Stimulated activated CD8-positive, alpha-beta memory T cell treated with anti-CD3 and anti-CD28 coated beads, Interleukin-12 subunit alpha, Interleukin-12 subunit beta, amount 100 ng/mL, for 4 hours (primary cell): Measurements from ENCODE around the gene GJC1.

Source experiments
- DNase-seq: peaks from one replicate; pipeline ENCODE4 v3.0.0-alpha.2; 2020; ENCODE audit warnings: low read depth

Gene GJC1

GRCh38 chr17:44776628-44777393 lies 53.3 kb downstream of the GJC1 start:
- no peak for DNase-seq

DNA sequence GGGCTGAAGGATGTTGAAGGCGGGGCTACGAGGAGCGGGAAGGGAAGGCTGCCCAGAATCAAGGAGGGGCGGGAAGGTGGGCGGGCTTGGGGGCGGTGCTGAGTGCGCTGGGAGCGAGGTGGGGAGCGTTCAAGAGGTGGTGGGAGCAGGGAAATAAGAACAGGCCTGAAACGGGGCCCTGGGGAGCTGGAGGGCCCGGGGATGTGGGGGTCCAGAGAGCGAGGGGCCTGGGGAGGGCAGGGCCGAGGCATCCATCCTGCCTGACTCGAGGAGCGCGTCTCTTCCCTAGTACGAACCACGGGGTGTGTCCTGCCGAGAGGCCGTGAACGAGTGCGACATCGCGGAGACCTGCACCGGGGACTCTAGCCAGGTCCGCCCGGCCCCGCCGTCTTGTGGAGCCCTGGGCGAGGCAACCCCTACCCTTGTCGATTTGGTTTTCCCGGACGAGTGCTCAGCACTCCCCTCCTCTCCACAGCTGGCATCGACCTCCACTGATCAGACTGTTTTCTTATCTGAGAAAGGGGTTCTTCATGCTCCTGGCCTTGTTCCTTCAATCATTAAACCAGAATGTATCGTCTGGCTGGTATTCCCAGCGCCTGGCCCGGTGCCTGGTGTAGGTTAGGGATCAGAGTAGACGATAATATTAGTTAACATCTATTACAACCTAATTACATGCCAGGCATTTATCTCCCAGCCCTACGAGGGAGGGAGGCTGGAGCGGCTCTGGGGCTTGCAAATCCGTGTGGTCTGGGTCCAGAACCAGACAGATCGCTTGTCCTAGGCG lies 54.1 kb downstream of the GJC1 start:
- DNase-seq: no peak

GRCh38 chr17:44775136-44775837 lies 54.8 kb downstream of the GJC1 start:
- peak; percentile 94 for DNase-seq

- peak; percentile 70 for DNase-seq
Observed at GRCh38 chr17:44774271-44775135, 55.6 kb downstream of the GJC1 start.

DNA sequence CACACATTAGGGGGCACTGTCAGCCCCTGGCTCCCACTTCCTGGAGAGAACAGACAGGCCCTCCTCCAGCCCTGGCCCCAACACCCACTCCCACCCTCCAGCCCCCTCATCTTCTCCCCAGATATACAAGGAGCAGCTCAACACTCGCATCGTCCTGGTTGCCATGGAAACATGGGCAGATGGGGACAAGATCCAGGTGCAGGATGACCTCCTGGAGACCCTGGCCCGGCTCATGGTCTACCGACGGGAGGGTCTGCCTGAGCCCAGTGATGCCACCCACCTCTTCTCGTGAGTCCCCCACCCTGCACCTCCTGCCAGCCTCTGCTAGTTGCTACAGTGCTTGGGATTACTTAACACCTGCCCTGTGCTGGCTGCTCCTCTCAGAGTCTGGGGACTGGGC lies 56.9 kb downstream of the GJC1 start:
- DNase-seq: no peak

DNA sequence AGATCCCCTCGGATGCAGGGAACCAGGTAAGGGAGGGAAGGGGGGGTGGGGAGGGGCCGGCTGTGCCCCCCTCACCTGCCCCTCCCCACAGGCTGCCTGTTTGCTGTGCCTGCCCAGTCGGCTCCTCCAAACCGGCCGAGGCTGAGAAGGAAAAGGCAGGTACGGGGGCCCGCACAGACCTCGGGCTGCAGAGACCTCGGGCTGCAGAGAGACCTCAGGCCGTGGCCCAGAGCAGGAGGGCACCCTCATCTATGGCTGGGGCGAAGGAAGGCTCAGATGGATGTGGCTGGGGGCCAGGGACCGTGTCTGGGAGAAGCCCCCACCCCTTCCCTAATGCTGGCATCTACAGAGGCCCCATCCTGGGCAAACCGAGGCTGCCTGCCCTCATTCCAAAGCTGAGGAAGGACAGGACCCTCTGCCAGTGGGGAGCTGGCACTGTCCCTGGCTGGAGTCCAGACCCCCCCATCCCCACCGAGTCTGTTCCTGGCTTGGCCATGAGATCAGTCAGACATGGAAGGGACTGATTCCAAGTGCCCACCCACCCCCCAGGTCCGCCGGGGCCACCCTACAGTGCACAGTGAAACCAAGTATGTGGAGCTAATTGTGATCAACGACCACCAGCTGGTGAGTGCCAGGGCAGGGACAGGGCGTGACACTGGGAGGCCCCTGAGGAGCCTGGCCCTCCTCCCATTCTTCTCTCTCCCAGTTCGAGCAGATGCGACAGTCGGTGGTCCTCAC lies 57.6 kb downstream of the GJC1 start:
- no peak for DNase-seq

DNA sequence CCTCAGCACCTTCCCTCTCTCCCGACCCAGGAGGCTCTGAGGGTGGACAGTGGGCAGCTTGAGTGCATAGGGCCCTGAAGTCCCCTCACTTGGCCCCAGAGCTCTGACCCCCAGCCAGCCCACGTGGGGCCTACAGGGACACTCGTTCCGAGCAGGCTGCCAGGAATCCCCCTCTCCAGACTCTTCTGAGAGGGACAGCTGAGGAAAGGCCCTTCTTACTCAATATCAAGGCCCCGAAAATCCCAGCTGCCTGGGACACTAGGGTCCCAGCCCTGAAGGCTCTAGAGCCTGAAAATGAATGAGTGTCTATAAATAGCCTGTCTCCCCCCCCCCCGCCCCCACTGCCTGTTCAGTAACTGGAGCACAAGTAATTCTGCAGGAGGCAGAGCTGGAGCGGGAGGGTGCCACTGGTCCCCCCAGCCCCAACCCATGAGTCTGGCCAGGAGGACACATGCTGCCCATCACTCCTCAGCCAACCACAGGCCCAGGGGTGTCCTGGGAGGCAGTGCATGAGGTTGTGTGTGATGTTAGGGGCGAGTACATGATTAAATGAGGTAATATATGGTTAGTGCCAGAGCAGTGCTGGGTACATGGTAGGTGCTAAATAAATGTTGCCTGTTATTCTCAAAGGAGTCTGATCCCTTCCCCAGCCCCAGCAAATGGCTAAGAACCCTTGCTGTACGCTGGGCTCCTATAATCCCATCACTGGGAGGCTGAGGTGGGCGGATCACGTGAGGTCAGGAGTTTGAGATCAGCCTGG lies 59.7 kb downstream of the GJC1 start:
- DNase-seq: no peak

DNA sequence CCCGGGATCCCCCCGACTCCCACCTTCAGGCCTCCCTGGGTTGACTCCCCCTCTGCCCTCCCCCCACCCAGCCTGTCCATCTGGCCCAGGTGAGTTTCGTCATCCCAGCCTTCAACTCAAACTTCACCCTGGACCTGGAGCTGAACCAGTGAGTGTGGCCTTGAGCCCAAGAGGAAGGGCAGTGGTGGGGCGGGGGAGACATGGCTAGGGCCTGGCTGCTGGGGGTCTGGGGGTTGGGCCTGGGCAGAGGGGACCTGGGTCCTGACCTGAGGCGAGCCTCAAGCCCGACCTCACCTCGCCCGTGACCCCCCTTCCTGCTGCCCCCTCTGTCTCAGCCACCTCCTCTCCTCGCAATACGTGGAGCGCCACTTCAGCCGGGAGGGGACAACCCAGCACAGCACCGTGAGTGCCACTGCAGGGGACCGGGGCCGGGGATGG lies 60.4 kb downstream of the GJC1 start:
- DNase-seq: no peak

DNA sequence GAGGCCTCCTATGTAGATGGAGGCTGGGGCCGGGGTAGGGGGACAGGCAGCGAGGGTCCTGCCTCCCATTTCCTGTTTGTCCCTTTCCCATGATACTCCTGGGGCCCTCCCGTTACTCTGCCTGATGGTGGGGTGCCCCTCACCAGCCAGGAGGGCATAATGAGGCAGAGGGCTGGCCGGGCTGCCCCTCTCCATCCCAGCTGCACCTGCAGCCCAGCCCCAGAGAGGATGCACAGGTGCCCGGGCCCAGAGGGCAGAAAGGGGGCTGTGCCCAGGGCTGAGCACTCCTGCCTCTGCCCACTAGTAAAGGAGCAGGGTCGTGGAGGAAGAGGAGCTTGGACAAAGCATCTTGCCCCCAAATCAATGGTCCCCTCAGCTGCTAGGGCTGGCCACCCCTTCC lies 60.9 kb downstream of the GJC1 start:
- DNase-seq: no peak

GRCh38 chr17:44768505-44769142 lies 61.5 kb downstream of the GJC1 start:
- no peak for DNase-seq

GRCh38 chr17:44767493-44767892 lies 62.6 kb downstream of the GJC1 start:
- no peak for DNase-seq

- DNase-seq: no peak
Observed at GRCh38 chr17:44766409-44767038, 63.6 kb downstream of the GJC1 start.

- no peak for DNase-seq
Observed at GRCh38 chr17:44765965-44766364, 64.1 kb downstream of the GJC1 start.

DNA sequence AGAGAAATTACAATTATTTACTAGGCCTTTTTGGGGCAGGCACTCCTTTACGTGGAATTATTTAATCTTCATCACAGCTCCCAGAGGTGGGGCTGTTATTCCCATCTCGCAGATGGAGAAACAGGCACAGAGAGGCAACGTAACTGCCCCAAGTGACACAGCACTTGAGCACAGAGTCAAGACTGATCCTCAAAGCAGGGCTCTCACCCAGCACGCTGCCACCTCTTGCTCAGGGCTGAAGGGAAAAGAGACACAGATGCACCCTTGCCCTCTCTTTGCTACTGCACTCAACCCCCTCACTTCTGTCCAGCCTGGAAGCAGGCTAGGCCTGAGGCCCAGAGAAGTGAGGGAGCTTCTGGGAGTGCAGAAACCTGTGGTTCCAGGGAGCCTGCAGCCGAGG lies 66.9 kb downstream of the GJC1 start:
- DNase-seq: no peak

GRCh38 chr17:44761932-44762810 lies 67.9 kb downstream of the GJC1 start:
- DNase-seq: no peak

GRCh38 chr17:44760474-44761308 lies 69.4 kb downstream of the GJC1 start:
- no peak for DNase-seq

DNA sequence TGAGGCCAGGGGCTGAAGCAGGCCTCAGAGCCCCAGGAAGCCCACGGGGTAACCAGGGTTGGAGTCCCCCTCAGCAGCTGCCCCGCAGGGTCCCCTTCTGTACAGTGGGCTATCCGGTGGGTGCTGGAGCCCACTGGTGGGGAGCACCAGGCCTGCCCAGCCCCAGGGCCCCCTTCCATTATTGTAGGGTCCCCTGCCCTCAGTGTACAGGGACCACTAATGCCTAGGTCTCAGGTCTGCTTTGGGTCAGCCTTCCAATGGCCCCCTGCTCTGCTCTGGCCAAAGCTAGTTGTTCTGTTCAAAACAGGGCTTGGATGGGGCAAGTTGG lies 70.2 kb downstream of the GJC1 start:
- DNase-seq: no peak
